ENCODE data around the gene CYFIP1. TPM values are rescaled to one million over a fixed set of nuclear protein-coding genes. Genes with fewer than 3 reads are reported as not detected.

Gene CYFIP1
- total RNA-seq, 1 experiment from 2014 or later = 143 TPM

DNA sequence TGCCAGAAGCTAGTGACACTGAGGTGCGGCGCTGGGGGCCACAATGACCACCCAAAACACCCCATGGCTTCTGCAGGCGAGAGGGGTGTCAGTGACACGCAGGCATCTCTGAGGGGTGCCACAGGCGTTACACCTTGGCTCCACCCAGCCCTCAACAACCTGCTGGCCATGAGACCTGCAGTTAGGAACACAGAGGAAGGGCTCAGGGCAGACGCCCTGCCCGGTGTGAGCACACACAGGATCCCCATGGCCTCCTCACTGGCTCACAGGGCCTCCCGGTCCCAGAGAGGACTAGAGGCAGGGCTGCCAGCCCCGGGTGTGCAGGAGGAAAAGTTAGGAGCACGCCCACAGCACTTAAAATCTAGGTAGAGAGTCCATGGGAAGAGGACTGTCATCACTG, 35.1 kb downstream of the CYFIP1 start:
- ChIA-PET RAD21 (ENCODE audit: low non-redundant PET in 1 of 2, low total read pairs in 2 of 2, uncharacterized antibody in 2 of 2, unreplicated experiment in 2 of 2) (no interaction called here), POLR2A (no interaction called here), CTCF (no interaction called here)
- intact Hi-C loops (cut with micrococcal nuclease) = no loop called here
- no peak overlapping the region for H3K4me3 ChIP-seq (replicated peaks in 1 of 2; ENCODE audit: low read depth in 1 of 2, low read length in 2 of 2)
- H3K79me2 ChIP-seq (ENCODE audit: insufficient read depth, low read length) = peaks cover 55% of the 10 kb centered on the region
- no peak overlapping the region for H2AFZ ChIP-seq (ENCODE audit: low read depth, low read length, poor library complexity, severe bottlenecking)
- DNase-seq (ENCODE audit: low read depth, low spot score) = no peak
- no peak overlapping the region for H3K4me2 ChIP-seq (ENCODE audit: low read length)
- no peaks in the 10 kb centered on the region for H3K4me1 ChIP-seq (ENCODE audit: control insufficient read depth in 1 of 2, insufficient read depth in 2 of 2, low read length in 2 of 2)
- ATAC-seq = no peak
- H3K9ac ChIP-seq (ENCODE audit: low read length) = no peak overlapping the region
- no peaks in the 10 kb centered on the region for H3K9me3 ChIP-seq (ENCODE audit: control insufficient read depth in 1 of 2, insufficient read depth in 1 of 2, low read depth in 1 of 2, low read length in 2 of 2)
- H3K36me3 ChIP-seq (ENCODE audit: control insufficient read depth in 1 of 2, insufficient read depth in 2 of 2, low read length in 2 of 2) = peaks cover 12 to 36% of the 10 kb centered on the region in 2 experiments
- H3K9me2 ChIP-seq (ENCODE audit: insufficient read depth) = no peaks in the 10 kb centered on the region
- H3K27me3 ChIP-seq (ENCODE audit: insufficient read depth, low read length) = no peaks in the 10 kb centered on the region
- no peak overlapping the region for H3K27ac ChIP-seq (ENCODE audit: low read depth, low read length)
- TF ChIP-seq, protein P1, sequence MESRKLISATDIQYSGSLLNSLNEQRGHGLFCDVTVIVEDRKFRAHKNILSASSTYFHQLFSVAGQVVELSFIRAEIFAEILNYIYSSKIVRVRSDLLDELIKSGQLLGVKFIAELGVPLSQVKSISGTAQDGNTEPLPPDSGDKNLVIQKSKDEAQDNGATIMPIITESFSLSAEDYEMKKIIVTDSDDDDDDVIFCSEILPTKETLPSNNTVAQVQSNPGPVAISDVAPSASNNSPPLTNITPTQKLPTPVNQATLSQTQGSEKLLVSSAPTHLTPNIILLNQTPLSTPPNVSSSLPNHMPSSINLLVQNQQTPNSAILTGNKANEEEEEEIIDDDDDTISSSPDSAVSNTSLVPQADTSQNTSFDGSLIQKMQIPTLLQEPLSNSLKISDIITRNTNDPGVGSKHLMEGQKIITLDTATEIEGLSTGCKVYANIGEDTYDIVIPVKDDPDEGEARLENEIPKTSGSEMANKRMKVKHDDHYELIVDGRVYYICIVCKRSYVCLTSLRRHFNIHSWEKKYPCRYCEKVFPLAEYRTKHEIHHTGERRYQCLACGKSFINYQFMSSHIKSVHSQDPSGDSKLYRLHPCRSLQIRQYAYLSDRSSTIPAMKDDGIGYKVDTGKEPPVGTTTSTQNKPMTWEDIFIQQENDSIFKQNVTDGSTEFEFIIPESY (IDR thresholded peaks at IDR 0.05; ENCODE audit: extremely low read depth, insufficient replicate concordance, low read length) = no peak
- TF ChIP-seq ZFX (IDR thresholded peaks at IDR 0.05) (no peak), TCF7L2 (IDR thresholded peaks at IDR 0.05; ENCODE audit: borderline replicate concordance, extremely low read depth, insufficient read depth, insufficient read length) (no peak), ZNF274 (IDR thresholded peaks at IDR 0.05; ENCODE audit: low read depth, low read length) (no peak), SIN3A (IDR thresholded peaks at IDR 0.05; ENCODE audit: low read depth) (no peak), POLR2A (IDR thresholded peaks at IDR 0.05; ENCODE audit: borderline replicate concordance, extremely low read depth, insufficient read depth, insufficient read length) (no peak), CBX3 (IDR thresholded peaks at IDR 0.05; ENCODE audit: low read depth) (no peak), EZH2phosphoT487 (IDR thresholded peaks at IDR 0.05; ENCODE audit: borderline replicate concordance) (no peak), CTCF (IDR thresholded peaks at IDR 0.05 in 2 of 3, conservative IDR thresholded peaks at IDR 0.05 in 1 of 3; ENCODE audit: borderline replicate concordance in 1 of 3, insufficient read depth in 1 of 3, low read depth in 2 of 3, low read length in 2 of 3) (no peak), MAX (IDR thresholded peaks at IDR 0.05) (no peak), SRF (IDR thresholded peaks at IDR 0.05; ENCODE audit: low read depth) (no peak), SP1 (IDR thresholded peaks at IDR 0.05; ENCODE audit: low read depth) (no peak), POLR2AphosphoS5 (IDR thresholded peaks at IDR 0.05; ENCODE audit: low read depth, low read length) (no peak), FOSL1 (IDR thresholded peaks at IDR 0.05; ENCODE audit: low read depth) (no peak)
- TF ChIP-seq, protein P2, sequence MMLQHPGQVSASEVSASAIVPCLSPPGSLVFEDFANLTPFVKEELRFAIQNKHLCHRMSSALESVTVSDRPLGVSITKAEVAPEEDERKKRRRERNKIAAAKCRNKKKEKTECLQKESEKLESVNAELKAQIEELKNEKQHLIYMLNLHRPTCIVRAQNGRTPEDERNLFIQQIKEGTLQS (IDR thresholded peaks at IDR 0.05) = no peak
- TF ChIP-seq, protein P3, sequence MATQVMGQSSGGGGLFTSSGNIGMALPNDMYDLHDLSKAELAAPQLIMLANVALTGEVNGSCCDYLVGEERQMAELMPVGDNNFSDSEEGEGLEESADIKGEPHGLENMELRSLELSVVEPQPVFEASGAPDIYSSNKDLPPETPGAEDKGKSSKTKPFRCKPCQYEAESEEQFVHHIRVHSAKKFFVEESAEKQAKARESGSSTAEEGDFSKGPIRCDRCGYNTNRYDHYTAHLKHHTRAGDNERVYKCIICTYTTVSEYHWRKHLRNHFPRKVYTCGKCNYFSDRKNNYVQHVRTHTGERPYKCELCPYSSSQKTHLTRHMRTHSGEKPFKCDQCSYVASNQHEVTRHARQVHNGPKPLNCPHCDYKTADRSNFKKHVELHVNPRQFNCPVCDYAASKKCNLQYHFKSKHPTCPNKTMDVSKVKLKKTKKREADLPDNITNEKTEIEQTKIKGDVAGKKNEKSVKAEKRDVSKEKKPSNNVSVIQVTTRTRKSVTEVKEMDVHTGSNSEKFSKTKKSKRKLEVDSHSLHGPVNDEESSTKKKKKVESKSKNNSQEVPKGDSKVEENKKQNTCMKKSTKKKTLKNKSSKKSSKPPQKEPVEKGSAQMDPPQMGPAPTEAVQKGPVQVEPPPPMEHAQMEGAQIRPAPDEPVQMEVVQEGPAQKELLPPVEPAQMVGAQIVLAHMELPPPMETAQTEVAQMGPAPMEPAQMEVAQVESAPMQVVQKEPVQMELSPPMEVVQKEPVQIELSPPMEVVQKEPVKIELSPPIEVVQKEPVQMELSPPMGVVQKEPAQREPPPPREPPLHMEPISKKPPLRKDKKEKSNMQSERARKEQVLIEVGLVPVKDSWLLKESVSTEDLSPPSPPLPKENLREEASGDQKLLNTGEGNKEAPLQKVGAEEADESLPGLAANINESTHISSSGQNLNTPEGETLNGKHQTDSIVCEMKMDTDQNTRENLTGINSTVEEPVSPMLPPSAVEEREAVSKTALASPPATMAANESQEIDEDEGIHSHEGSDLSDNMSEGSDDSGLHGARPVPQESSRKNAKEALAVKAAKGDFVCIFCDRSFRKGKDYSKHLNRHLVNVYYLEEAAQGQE (IDR thresholded peaks at IDR 0.05; ENCODE audit: low read depth) = no peak
- BruUV-seq (replicated peaks) = no TSS peak
- no peaks in the 10 kb centered on the region for H4K20me1 ChIP-seq (ENCODE audit: insufficient read depth)

Measured in HCT116 (cell line).